Measurements from ENCODE around the gene DENND2D.
A peak's percentile ranks its signal among the peaks of the same experiment; 100 is the strongest.

DENND2D gene

GRCh38 chr1:111175349-111175748 lies 25.1 kb downstream of the DENND2D start:
- DNase-seq (ENCODE audit: low read depth) = no peak

- DNase-seq (ENCODE audit: low read depth) = no peak
These were observed 26.4 kb downstream of the DENND2D start for GRCh38 chr1:111174070-111174469.

- DNase-seq (ENCODE audit: low read depth) = no peak
These were observed 28.0 kb downstream of the DENND2D start for GRCh38 chr1:111172463-111172862.

- no peak for DNase-seq (ENCODE audit: low read depth)
These were observed 36.3 kb downstream of the DENND2D start for GRCh38 chr1:111164151-111164550.

GRCh38 chr1:111163363-111163762 lies 37.1 kb downstream of the DENND2D start:
- DNase-seq (ENCODE audit: low read depth) = no peak

- no peak for DNase-seq (ENCODE audit: low read depth)
These were observed 38.0 kb downstream of the DENND2D start for GRCh38 chr1:111162488-111162880.

GRCh38 chr1:111161843-111162487 lies 38.5 kb downstream of the DENND2D start:
- DNase-seq (ENCODE audit: low read depth) = no peak

- DNase-seq (ENCODE audit: low read depth) = no peak
These were observed 43.0 kb downstream of the DENND2D start for GRCh38 chr1:111157431-111157830.

GRCh38 chr1:111154021-111154999 lies 46.1 kb downstream of the DENND2D start:
- DNase-seq (ENCODE audit: low read depth) = no peak

GRCh38 chr1:111151838-111152237 lies 48.6 kb downstream of the DENND2D start:
- DNase-seq (ENCODE audit: low read depth) = no peak

- DNase-seq (ENCODE audit: low read depth) = no peak
These were observed 52.0 kb downstream of the DENND2D start for GRCh38 chr1:111148376-111148881.

- DNase-seq (ENCODE audit: low read depth) = no peak
These were observed 52.5 kb downstream of the DENND2D start for GRCh38 chr1:111147948-111148347.

GRCh38 chr1:111145963-111146768 lies 54.3 kb downstream of the DENND2D start:
- no peak for DNase-seq (ENCODE audit: low read depth)

- no peak for DNase-seq (ENCODE audit: low read depth)
These were observed 54.9 kb downstream of the DENND2D start for GRCh38 chr1:111145542-111145941.

GRCh38 chr1:111142356-111142975 lies 58.0 kb downstream of the DENND2D start:
- no peak for DNase-seq (ENCODE audit: low read depth)

- DNase-seq (ENCODE audit: low read depth) = no peak
These were observed 58.9 kb downstream of the DENND2D start for GRCh38 chr1:111141245-111142220.

- no peak for DNase-seq (ENCODE audit: low read depth)
These were observed 59.8 kb downstream of the DENND2D start for GRCh38 chr1:111140680-111140967.

- DNase-seq (ENCODE audit: low read depth) = peak; percentile 96
These were observed 60.3 kb downstream of the DENND2D start, which contains the start of the genes CEPT1 and DRAM2 for GRCh38 chr1:111139956-111140679. CEPT1 (plus strand) TSS chr1:111140223; CDS start chr1:111147715, 7,492 bp downstream. DRAM2 (minus strand) TSS chr1:111140093; CDS start chr1:111131554, 8,539 bp downstream.

- peak; percentile 31 for DNase-seq (ENCODE audit: low read depth)
These were observed 61.0 kb downstream of the DENND2D start for GRCh38 chr1:111139324-111139955.

Data from CMK (cell line).